ENCODE measurements around the gene LAMP2. TPM values are rescaled to one million over a fixed set of nuclear protein-coding genes. Genes with fewer than 3 reads are reported as not detected.

LAMP2 gene
- total RNA-seq, result 10 to 100 TPM; 33.6 to 67.7 TPM

DNA sequence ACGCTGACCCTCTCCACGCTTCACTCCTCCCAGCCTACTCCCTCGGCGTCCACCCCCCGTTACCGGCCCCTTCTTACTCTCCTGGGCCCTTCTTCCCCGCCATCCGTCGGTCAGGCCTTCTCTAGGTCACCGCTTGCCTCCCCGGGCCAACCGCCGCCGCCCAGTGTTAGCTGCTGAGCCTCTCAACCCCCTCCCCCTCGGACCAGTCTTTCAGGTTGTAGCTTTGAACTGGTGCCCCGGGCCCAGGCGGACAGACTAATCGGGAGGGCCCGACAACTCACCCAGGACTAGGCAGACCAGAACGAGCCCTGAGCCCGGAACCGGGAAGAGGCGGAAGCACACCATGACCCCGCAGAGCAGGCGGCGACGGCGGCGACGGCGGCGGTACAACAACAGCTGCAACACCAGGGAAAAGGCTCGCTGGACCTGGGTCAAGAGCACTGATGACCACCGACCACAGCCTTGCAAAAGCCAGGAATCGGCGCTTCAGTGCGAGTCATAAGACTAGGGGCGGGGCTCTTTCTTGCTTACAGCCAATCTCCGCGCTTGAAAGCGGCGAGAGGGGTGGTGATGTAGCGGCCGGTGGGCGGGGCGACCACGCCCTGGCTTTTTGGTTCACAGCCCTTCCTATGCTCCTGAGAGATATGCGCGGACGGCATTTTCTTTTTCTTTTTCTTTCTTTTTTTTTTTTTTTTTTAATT is at the start of gene LAMP2:
TSS of gene LAMP2 (minus strand) at position 472 of the 701 bp plus-strand sequence. CDS start at position 345, 127 bp downstream.
- intact Hi-C loops (cut with DNase I), result no loop called here
- H3K9me3 ChIP-seq, result no peaks in the 10 kb centered on the region
- H3K4me3 ChIP-seq, result peak within 1 kb of the TSS; percentile 28 to 56
- DNase-seq, result peak; percentile 87 to 93 (median 92)
- no peaks in the 10 kb centered on the region for H3K27me3 ChIP-seq
- H3K4me1 ChIP-seq, result peaks cover 13% of the 10 kb centered on the region
- WGBS, 2 donors, result 0% methylated on average over 18 to 27 of the region's 50 CpGs
- peak; percentile 97 for ATAC-seq
- peak within 1 kb of the TSS; percentile 86 to 95 (median 92) for H3K27ac ChIP-seq
- no peak for TF ChIP-seq CTCF (IDR thresholded peaks at IDR 0.05)
- TF ChIP-seq POLR2A (IDR thresholded peaks at IDR 0.05), result peak; percentile 69 to 91 (median 91)
- H3K36me3 ChIP-seq (replicated peaks in 1 of 2; ENCODE audit: insufficient read depth in 1 of 2, low read depth in 2 of 2), result no peaks in the 10 kb centered on the region

- DNase-seq (no peak), ATAC-seq (no peak)
- Histone ChIP-seq H3K9me3 (no peaks in the 10 kb centered on the region), H3K27ac (no peak overlapping the region), H3K36me3 (replicated peaks in 1 of 2; ENCODE audit: insufficient read depth in 1 of 2, low read depth in 2 of 2) (no peaks in the 10 kb centered on the region), H3K27me3 (no peaks in the 10 kb centered on the region), H3K4me3 (no peak overlapping the region), H3K4me1 (peaks cover 17% of the 10 kb centered on the region)
- TF ChIP-seq CTCF (IDR thresholded peaks at IDR 0.05), result no peak
- TF ChIP-seq POLR2A (IDR thresholded peaks at IDR 0.05), result no peak
- intact Hi-C loops (cut with DNase I), result no loop called here
- WGBS, 2 donors, result 81 to 98% methylated on average over 3 of the region's 3 CpGs
These were observed 48.8 kb upstream of the LAMP2 start for GRCh38 chrX:120517936-120518335.

GRCh38 chrX:120514236-120514635 is 45.1 kb upstream of the LAMP2 start:
- TF ChIP-seq POLR2A (IDR thresholded peaks at IDR 0.05) (no peak), CTCF (IDR thresholded peaks at IDR 0.05) (peak in 5 of 7 experiments; percentile 28 to 58 (median 44))
- no peak overlapping the region for H3K4me3 ChIP-seq
- H3K4me1 ChIP-seq, result peaks cover 30% of the 10 kb centered on the region
- H3K36me3 ChIP-seq (replicated peaks in 1 of 2; ENCODE audit: insufficient read depth in 1 of 2, low read depth in 2 of 2), result no peaks in the 10 kb centered on the region
- H3K9me3 ChIP-seq, result no peaks in the 10 kb centered on the region
- peak overlapping the region in 2 of 4 donors; percentile 12 to 24 for H3K27ac ChIP-seq
- peak in 3 of 4 donors; percentile 13 to 19 (median 17) for DNase-seq
- intact Hi-C loops (cut with DNase I), result no loop called here
- WGBS, 2 donors, result 7 to 24% methylated on average over 1 of the region's 1 CpG
- H3K27me3 ChIP-seq, result no peaks in the 10 kb centered on the region
- peak; percentile 57 for ATAC-seq

- 8 to 21% methylated on average over 2 of the region's 2 CpGs for WGBS, 2 donors
- no peaks in the 10 kb centered on the region for H3K27me3 ChIP-seq
- peak overlapping the region; percentile 57 to 85 (median 78) for H3K27ac ChIP-seq
- H3K4me1 ChIP-seq, result peaks cover 30% of the 10 kb centered on the region
- no peak overlapping the region for H3K4me3 ChIP-seq
- peak; percentile 16 to 39 (median 30) for DNase-seq
- H3K36me3 ChIP-seq (replicated peaks in 1 of 2; ENCODE audit: insufficient read depth in 1 of 2, low read depth in 2 of 2), result no peaks in the 10 kb centered on the region
- TF ChIP-seq CTCF (IDR thresholded peaks at IDR 0.05), result no peak
- no peak for TF ChIP-seq POLR2A (IDR thresholded peaks at IDR 0.05)
- ATAC-seq, result peak; percentile 88
- H3K9me3 ChIP-seq, result no peaks in the 10 kb centered on the region
- intact Hi-C loops (cut with DNase I), result no loop called here
These were observed 43.5 kb upstream of the LAMP2 start for GRCh38 chrX:120512627-120513026.

DNA sequence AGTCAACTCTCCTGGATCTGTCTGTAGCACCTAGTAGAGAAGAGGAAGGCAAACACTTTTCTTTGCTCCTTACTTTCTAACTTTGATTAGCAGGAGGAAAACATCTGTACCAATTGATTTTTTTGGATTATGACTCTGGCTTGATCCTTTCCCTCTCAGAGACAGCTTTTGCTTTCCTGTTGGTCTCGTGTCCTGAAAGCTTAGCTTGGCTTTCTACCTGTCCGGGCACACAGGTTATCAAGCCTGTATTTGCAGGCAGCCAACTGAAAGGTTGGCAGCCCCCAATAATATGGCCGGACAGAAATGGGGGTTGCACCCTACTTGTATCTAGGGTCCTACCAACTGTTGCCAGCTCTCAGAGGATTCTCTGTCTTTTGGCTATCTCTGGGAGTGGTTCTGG is 43.1 kb upstream of the LAMP2 start:
- Histone ChIP-seq H3K27me3 (no peaks in the 10 kb centered on the region), H3K4me1 (peaks cover 30% of the 10 kb centered on the region), H3K9me3 (no peaks in the 10 kb centered on the region), H3K27ac (peak overlapping the region; percentile 57 to 85 (median 78)), H3K36me3 (replicated peaks in 1 of 2; ENCODE audit: insufficient read depth in 1 of 2, low read depth in 2 of 2) (no peaks in the 10 kb centered on the region), H3K4me3 (no peak overlapping the region)
- DNase-seq, result no peak
- no peak for TF ChIP-seq CTCF (IDR thresholded peaks at IDR 0.05)
- TF ChIP-seq POLR2A (IDR thresholded peaks at IDR 0.05), result no peak
- 23 to 25% methylated on average over 2 to 3 of the region's 3 CpGs for WGBS, 2 donors
- intact Hi-C loops (cut with DNase I), result no loop called here
- peak; percentile 62 for ATAC-seq

Data from body of pancreas (tissue), 4 donors.